Fibroblast of peridontal ligament (primary cell): ENCODE measurements around the gene ARHGEF40.

ENCODE experiments used
- DNase-seq: peaks from one replicate; pipeline ENCODE4 v3.0.0-alpha.2; 2010; ENCODE audit errors: extremely low read depth

The ARHGEF40 gene

DNA sequence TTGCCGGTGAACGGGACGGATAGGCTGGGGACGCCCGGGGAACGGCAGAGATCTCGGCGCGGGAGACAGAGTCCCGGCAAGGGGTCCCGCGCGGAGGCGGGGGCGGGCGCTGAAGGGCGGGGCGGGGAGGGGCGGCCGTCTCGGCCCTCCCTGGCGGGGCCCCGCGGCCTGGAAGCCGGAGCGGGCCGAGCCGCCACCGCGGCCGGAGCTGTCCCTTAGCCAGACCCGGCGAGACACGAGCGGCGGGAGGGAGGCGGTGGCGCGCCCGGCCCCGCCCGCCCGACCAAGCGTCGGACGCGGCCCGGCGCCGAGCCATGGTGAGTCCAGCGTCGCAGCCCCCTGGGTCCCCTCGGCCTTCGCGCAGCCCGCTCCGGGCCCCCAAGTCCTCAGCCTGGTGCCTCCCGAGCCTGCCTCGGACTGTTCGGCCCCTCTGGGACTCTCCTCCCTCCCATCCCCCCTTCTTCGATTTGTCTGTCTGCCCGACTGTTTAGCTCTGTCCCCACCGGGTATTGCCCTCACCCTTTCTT lies at the start of gene ARHGEF40:
ARHGEF40 (plus strand) TSS at position 222 of the 527 bp plus-strand sequence; CDS start at position 315, 93 bp downstream.
- DNase-seq, result no peak

DNA sequence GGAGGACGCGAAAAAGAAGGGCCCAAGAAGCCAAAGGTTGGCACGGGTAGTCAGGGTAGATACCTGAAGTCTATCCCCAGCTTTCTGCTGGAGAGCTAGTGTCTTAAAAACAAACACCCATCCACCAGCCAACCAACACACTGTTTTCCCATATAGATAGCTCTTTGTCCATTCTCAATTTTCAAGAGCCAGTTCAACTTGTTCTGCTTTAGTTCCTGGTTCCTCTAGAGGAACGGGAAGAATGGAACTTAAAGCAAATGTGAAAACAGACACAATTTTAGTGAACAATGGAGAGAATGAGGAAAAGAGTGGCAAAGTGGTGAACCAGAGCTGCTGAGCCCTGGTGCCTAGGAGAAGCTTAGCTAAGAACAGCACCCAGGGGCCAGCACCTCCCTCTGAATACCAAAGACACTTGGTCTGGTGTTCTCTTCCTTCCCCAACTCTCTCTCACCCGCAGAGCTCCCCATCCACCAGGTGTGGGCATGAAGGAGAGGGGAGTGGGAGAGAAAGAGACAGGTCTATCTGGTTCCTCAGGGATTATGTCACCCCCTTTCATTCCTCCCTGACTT lies 49.0 kb upstream of the ARHGEF40 start:
- DNase-seq, result no peak

DNA sequence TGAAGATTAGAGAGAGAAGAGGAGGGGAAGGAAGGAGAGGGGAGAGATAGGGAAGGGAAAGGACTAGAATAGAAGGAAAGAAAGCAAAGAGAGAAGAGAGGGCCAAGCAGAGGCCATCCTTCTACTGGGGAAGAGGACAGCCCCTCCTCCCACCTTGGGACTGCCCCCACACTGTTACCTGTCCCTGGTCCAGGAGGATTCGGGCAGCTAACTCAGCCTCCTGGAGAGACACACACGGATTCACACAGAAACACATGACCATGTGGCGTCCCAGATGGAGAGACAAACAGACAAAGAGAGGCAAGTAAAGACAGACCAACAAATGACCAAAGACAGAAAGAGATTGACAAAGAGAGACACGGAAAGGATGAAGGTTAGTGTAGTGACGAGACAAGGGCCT lies 47.4 kb upstream of the ARHGEF40 start:
- no peak for DNase-seq

DNA sequence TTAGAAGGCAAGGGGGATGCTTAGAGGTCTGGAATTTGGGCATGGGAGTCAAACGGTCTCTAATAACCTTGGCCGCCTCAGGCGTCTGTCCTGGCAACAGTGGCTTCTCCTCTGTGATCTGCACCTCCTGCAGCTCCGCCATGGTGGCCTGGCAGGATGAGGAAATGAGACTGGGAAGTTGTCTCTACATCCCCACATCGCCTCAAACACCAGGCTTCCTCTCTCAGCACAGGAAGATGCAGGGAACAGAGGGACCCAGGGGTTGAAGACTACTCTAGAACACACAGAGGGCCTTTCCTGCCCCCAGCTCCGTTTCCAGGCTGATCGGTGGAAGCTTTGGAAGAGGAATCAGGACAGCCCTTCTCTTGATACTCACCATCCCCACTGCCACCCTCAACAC lies 46.9 kb upstream of the ARHGEF40 start:
- no peak for DNase-seq

DNA sequence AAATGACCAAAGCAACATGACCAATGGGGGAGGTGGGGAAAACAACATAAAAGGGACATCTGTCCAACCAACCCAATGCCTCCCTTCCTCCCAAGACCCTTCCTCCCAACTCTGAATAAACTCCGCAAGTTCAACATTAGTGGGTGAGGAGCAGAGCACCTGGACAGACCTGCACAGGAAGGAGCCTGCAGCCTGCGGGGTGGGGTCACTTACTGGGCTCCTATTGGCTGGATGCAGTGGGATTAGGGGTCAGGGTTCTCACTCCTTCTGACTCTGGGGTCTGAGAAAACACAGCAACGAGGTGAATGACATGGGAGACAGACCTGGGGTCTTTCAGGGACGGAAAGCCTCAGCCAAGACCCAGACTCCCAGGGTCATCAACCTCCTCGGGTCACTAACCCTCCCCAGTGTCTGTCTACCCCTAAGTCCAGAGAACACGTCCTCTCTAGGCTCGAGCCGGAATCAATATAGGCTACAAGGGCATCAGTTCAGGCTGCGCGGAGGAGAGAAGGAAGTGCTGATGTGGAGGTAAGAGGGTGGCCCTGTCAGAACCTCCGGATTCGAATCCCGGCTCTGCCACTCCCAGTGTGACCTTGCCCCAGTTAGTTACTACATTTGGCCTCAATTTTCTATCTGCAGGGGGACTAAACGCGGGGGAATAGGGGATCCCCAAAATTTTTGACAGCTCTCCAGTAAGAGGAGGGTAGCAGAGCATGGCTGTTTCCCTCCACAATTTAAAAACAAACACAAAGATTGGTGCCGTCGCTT lies 46.1 kb upstream of the ARHGEF40 start:
- DNase-seq, result no peak

DNA sequence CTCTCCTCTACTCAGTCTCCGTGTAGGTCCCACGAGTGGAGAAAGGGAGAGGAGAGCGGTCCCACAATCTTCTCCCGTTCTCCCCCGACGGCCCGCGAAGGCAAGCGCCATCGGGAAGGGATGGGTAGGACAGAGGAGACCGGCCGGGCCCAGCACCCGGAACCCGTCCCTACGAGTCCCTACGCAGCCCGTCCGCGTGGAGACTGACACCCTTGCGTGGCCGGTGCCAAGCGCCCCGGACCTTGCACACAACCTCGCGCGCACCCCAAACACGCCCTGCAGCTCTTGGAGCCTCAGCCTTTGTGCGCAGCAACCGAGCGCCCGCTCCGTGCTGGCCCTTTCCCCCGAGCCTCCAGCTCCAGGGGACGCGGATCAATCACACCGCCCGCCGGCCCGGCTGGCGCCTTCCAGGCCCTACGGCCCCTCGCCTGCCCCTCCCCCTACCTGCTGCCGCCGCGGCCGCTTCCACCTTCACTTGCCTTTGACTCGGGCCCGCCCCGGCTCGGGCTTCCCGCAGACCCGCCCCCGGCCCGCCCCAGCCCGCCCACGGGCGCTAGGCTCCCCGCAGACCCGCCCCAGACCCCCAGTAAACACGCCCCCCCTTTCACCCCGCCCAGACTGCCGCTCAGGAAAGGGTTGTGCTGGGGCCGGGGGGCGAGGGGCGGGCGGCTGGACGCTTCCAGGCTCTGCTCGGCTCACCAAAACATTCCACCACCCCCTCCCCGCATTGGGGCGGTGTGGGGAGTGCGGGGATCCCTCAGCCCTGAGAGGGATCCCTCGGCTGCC lies 45.3 kb upstream of the ARHGEF40 start, which contains the start of gene NDRG2:
NDRG2 (minus strand) TSS at position 477 of the 786 bp plus-strand sequence. CDS start 1,746 bp downstream, outside the sequence.
- DNase-seq, result no peak

DNA sequence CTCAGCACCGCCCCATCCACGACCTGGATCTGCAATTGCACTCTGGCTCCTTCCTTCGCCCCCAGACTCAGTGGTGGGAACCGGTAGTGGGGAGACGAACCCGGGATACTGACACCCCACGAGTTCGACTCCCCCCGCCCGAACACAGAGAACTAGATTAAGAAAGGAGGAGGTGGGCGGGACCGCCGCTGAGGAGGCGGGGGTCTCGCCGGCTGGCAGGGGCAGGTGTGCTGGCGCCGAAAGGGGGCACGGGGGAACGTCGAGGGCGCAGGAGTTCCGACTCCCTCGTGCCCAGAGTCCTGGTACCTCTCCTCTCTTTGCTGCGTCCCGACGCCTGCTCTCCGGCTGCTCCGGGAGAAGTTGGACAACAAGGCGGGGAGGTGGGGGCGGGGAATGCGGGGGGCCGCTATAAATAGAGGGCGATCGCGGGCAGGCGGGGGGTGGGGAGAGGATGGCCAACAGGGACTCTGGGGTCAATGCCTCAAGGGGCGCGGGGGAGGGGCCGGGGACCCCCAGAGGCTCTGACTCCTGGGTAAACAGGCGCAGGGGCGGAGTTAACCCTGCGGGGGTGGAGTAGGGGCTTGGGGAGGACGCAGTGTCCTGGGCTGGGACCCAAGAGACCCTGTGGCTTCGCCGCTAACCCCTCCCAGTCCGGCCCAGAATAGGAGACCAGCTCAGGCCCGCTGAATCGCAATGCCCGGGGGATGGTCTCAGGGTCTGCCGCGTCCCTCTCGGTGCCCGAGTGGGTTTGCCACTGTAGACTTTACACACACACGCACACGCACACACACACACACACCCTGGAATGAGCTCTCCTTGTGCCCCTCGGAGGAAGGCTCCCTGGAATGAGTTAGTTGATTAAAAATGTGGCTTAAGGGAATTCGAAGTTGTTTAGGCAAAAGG lies 44.5 kb upstream of the ARHGEF40 start:
- no peak for DNase-seq

DNA sequence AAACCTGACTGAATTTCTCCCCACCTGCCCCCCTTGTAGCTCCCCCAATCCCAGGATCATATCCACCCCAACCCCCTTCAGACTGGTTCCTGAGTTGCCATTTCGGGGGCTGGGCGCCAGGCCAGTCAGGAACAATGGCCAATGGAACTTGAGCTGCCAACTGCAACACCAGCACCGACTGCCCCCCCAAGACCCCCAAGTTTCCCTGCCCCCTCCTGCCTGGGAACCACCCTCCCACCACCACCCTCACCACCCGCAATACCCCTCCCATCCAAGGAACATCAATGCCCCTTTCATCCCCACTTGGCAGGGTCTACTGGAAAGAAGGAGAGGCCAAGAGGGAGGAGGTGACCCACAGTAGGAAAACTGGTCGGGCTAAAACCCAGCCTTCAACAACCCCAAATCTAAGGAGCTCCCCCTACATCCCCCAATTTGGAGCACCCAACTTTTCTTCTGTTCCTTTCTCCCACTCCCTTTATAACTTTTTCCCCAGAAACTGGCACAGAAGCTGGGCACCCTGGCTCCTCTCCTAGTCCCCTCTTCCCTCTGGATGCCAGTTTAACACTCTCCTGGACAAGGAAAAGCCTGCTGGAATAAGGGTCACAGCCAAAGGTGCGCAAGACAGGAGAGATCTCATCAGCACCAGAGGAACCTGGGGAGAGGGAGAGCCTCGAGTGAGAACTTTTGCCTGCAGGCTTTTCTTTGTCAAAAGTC lies 43.7 kb upstream of the ARHGEF40 start:
- DNase-seq, result no peak

DNA sequence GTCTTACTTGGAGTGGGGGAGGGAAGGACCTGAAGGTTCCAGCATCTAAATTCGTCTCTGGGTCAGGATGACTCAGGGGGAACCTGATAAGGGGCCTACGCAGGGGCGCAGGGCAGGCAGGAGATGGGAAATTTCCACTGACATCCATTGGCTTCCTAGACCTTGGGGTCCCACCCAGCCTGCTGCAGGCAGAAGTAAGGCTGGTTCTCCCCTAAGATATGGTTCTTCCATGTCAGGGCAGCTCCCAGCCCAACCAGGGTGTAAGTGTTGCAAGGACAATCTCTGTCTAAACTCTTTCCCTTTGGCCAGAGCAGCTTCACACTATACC lies 43.2 kb upstream of the ARHGEF40 start:
- DNase-seq, result no peak

DNA sequence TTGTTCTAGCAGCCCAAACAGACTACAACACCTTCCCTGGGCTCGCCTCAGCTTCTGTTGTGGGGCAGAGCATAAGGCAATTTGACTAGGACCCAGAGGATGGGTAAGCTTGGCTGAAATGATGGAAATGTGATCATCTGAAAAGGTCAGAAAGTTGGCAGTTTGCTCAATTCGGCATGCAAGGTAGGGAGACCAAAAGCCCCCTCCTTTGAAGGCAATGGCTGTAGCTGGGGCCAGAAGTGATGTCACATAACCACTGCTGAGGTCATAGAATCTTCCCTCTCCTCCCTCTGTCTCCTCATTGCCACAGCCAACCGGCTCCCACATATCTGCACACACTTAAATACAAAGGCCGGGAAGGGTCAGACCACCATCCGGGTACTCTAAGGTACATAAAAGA lies 40.2 kb upstream of the ARHGEF40 start, which contains the start of gene TPPP2:
TPPP2 (plus strand) TSS at position 301 of the 400 bp plus-strand sequence. CDS start 365 bp downstream, outside the sequence.
- DNase-seq, result no peak

DNA sequence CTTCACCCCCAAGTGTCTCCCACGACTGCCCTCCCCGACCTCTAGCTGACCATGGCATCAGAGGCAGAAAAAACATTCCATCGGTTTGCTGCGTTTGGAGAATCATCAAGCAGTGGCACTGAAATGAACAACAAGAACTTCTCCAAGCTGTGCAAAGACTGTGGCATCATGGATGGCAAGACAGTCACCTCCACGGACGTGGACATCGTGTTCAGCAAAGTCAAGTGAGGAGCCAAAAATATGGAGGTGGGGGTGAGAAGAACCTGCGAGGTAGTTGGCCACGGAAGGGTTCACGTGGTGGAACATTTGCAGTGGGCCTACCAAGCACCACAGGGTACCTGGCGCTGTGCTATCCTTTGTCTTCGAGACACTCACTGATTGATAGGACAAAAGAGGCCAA lies 39.6 kb upstream of the ARHGEF40 start:
- no peak for DNase-seq

DNA sequence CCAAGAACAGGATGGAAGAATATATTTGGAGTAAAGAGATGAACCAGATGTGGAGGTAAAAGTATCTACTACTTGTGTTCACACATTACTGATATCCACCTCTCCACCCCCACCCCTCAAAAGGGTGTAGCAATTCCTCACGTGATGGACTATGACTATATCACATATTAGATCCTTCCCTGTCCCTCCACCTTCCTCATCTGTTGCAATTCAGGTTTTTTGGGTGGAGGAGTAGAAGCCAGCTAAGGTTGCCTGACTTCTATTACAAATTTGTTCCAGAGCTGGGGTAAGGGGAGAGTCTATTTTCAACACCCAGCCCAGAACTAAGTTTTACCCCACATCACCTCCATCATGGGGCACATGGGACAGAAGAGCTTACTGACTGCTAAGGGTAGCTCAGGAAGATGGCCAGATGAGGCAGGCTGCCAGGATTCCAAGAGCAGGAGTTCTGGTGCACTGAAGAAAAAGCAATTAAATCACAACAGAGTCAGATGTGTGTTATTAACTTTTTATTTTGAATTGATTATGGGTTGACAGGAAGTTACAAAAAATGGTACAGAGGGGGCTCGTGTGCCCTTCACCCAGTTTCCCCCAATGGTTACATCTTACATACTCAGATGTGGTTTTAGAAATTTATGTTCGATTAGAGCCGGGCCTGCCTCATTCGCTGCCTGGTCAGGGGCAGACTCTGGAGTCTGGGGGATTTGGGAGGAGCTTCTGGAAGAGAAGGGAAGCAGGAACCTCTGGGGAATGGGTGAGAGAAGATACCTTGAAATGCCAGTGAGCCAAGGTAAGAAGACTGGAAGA lies 37.6 kb upstream of the ARHGEF40 start:
- DNase-seq, result no peak

DNA sequence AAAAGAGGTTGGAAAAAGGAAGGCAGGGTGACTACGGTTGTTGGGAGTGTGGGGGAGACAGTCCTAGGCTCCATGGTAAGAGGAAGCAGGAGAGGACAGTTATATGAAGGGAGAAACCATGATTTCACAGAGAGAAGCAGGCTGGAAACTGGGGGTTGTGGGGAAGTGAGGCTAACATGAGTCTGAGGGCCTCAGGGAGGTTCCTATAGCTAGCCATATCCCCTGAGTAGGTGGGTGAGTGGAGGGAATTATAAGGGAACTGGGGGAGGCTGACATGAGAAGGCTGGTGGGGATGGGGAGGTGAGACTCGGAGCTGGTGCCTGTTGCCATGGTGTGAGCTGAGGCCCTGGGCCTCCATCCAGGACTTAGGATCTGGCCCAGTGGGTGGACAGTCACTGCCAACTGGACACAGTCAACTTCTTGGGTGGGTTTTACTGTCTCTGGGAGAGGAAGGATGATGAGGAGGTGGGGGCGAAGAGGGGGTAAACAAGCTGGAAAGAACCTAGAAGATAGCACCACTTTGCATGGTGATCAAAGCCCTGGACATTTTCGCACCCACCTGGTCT lies 36.9 kb upstream of the ARHGEF40 start:
- no peak for DNase-seq

DNA sequence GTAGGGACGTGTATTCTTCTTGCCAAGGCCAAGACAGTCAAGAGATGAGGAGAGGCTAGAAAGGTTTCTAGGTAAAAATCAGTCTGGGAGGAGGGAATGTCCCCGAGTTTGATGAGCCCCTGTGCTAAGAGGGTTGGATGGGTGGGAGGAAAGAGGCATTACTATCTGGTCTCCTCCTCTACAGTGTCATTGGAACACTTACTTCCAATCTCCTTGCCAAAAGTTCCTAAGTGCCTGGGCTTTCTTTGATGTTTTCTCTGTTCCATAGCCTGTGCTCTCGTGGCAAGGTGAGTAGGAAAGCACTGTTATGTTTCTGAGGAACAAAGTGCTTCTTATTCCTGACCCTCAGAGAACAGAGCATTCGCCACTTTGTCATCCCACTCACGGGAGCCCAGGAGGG lies 35.4 kb upstream of the ARHGEF40 start, which contains the start of gene RNASE13:
RNASE13 (minus strand) TSS at position 101 of the 400 bp plus-strand sequence. CDS start 519 bp downstream, outside the sequence.
- DNase-seq, result no peak

DNA sequence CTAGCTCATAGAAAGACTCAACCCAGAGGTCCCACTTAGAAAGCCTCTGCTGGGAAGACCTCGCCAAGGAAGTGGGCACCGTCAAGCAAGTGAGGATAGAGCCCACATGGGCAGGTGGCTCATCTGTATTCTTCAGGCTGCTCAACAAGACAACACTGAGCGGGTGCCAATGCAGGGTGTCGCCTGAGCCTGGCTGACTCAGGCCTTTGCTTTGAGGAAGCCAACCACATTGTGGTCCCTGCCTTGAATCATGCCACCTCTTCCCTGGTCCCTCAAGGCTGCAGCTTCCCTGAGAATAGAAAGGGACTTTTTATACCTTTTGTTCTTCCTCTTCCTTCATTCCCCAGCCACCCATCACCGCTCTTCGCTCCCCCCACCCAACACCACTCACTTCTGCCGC lies 33.4 kb upstream of the ARHGEF40 start:
- DNase-seq, result no peak

DNA sequence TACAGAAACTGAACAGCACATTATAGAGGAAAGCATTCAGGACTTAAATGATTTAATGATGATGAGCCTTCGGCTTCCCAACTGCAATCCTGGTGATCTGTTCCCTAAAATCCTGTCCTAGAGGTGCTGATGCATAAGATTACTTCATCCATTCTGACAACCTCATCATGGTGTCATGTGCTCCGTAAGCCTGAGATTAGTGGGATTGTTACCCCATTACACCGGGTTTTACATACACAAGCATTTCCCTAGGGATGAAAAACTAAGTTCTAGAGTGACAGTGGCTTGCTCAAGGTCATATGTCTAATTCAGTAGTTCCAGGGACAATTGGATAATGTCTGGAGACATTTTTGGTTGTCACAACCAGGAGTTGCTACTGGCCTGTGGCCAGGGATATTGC lies 32.9 kb upstream of the ARHGEF40 start:
- no peak for DNase-seq

DNA sequence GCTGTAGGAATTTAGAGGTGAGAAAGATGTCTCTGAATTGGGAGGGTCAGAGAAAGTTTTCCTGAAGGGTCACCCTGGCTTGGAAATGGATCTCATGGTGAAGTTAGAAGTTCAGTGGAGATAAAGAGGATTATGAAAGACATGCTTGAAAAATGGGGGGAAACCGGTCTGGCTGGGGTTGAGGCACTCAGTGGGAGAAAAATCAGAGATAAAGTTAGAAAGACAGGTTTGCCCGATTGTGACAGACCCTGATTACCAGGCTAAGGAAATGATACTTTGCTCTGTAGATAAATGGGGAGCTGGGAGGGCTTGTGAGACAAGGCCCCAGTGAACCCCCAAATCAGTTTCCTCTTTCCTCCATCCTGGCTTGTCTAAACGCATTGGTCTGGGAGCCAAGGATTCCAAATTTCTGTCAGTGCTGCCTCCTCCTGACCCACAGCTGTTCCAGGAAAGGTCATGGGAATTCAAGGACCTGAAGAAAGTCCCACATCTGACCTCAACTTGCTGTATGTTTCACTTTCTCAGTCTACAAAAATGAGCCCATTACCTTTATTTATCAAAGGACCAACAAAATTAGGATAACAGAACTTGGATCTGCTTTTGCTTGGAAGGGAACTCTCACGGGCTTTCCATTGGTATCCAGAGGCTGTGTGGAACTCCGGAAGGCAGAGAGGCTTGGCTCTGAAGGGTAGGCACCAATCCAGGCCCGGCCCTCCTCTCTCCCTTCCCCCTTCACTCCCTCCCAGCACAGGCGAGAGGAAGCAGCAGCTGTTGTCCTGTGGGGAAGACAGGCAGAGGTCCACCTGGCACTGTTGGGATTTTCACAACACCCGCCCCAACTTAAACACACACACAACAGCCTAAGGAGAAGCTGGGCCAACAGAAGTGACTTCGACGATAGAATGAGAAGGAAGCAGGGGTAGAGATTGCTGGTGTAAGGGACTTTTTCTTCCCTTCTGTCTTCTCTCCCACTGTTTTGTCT lies 31.4 kb upstream of the ARHGEF40 start:
- peak; percentile 49 for DNase-seq
